T-helper 2 cell treated with Interferon-gamma antibody and Interleukin-4, amounts not matched to agents 5 μg/mL and 100 μg/mL, for 36 hours (primary cell): ENCODE measurements around the gene ZFAND6.

ENCODE experiments used
- DNase-seq: peaks from one replicate; pipeline ENCODE4 v3.0.0; 2021; ENCODE audit warnings: low spot score
- H3K27ac Mint-ChIP-seq: one replicate; pipeline ENCODE4 v1.8.0; 2021; ENCODE audit warnings: mild to moderate bottlenecking, mixed read lengths
- H3K27me3 Mint-ChIP-seq: one replicate; pipeline ENCODE4 v1.8.0; 2021; ENCODE audit warnings: low read depth, mixed read lengths
- H3K36me3 Mint-ChIP-seq: one replicate; pipeline ENCODE4 v1.8.0; 2021; ENCODE audit warnings: low read depth, mixed read lengths
- H3K4me1 Mint-ChIP-seq: one replicate; pipeline ENCODE4 v1.8.0; 2021; ENCODE audit warnings: low read depth, mixed read lengths
- H3K4me3 Mint-ChIP-seq: one replicate; pipeline ENCODE4 v1.8.0; 2022; ENCODE audit warnings: mild to moderate bottlenecking, moderate library complexity, mixed read lengths
- H3K9me3 Mint-ChIP-seq: one replicate; pipeline ENCODE4 v1.8.0; 2021; ENCODE audit warnings: mixed read lengths

ZFAND6 gene

GRCh38 chr15:80163217-80163616 is 103.7 kb downstream of the ZFAND6 start:
- peaks cover 50% of the 10 kb centered on the region for H3K36me3 Mint-ChIP-seq
- H3K27ac Mint-ChIP-seq: no peak overlapping the region
- DNase-seq: no peak
- H3K4me3 Mint-ChIP-seq: no peak overlapping the region
- H3K9me3 Mint-ChIP-seq: no peaks in the 10 kb centered on the region
- H3K27me3 Mint-ChIP-seq: no peaks in the 10 kb centered on the region
- H3K4me1 Mint-ChIP-seq: peaks cover 19% of the 10 kb centered on the region

DNA sequence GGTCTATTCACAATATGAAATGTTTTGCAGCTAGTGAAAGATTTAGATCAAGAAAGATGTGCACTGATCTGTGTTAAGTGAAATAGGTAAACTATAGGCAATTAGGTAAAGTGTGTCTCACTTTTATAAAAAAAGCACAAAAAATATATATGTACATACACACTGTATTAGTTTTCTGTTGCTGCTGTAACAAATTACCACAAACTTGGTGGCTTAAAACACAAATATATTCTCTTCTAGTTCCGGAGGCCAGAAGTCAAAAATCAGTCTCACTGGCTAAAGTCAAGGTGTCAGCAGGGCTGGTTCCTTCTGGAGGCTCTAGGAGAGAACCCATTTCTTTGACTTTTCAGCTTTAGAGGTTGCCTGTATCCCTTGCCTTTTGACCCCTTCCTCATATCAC is 104.4 kb downstream of the ZFAND6 start:
- peaks cover 19% of the 10 kb centered on the region for H3K4me1 Mint-ChIP-seq

GRCh38 chr15:80167936-80168335 is 108.5 kb downstream of the ZFAND6 start:
- DNase-seq: no peak
- Mint-ChIP-seq H3K36me3 (peaks cover 28% of the 10 kb centered on the region), H3K9me3 (no peaks in the 10 kb centered on the region), H3K4me3 (no peak overlapping the region), H3K4me1 (no peaks in the 10 kb centered on the region), H3K27me3 (no peaks in the 10 kb centered on the region), H3K27ac (no peak overlapping the region)

More for the DNA sequence above, 104.4 kb downstream of the ZFAND6 start:
- Mint-ChIP-seq H3K4me3 (no peak overlapping the region), H3K27ac (no peak overlapping the region), H3K9me3 (no peaks in the 10 kb centered on the region), H3K27me3 (no peaks in the 10 kb centered on the region), H3K36me3 (peaks cover 49% of the 10 kb centered on the region)
- DNase-seq: no peak

GRCh38 chr15:80168421-80168820 is 108.9 kb downstream of the ZFAND6 start:
- Mint-ChIP-seq H3K9me3 (no peaks in the 10 kb centered on the region), H3K4me1 (no peaks in the 10 kb centered on the region), H3K27ac (no peak overlapping the region), H3K4me3 (no peak overlapping the region), H3K27me3 (no peaks in the 10 kb centered on the region), H3K36me3 (peaks cover 27% of the 10 kb centered on the region)
- DNase-seq: no peak

DNA sequence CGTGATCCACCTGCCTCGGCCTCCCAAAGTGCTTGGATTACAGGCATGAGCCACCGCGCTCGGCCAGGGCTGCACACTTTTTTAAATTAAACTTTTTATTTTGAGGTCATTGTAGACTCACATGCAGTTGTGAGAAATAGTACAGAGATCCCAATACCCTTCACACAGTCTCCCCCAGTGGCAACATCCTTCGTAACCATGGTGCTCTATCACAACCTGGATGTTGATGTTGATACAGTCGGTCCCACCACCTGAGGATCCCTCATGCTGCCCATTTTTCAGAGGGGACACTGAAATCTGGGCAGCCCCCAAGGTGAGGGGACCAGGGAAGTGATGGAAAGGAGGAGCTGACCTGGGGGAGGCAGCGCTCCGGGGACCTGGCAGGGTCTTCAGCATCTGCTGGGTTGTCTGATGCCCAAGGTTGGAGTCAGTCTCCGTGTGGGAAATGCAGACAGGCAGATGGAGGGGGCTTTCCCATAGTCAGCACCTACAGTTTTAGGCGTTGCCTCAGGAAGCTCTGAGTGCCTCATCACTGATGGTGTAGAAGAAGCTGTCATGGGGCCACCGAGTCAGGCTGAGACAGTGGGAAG is 110.4 kb downstream of the ZFAND6 start:
- H3K4me1 Mint-ChIP-seq: no peaks in the 10 kb centered on the region
- no peaks in the 10 kb centered on the region for H3K9me3 Mint-ChIP-seq
- no peak for DNase-seq
- no peak overlapping the region for H3K27ac Mint-ChIP-seq
- H3K4me3 Mint-ChIP-seq: no peak overlapping the region
- H3K27me3 Mint-ChIP-seq: no peaks in the 10 kb centered on the region
- peaks cover 17% of the 10 kb centered on the region for H3K36me3 Mint-ChIP-seq

- H3K36me3 Mint-ChIP-seq: peaks cover 18% of the 10 kb centered on the region
- H3K27me3 Mint-ChIP-seq: no peaks in the 10 kb centered on the region
- no peak overlapping the region for H3K27ac Mint-ChIP-seq
Observed at GRCh38 chr15:80170596-80170995, 111.1 kb downstream of the ZFAND6 start.

GRCh38 chr15:80171787-80172186 is 112.3 kb downstream of the ZFAND6 start:
- peak overlapping the region; percentile 10 for H3K27ac Mint-ChIP-seq
- H3K4me1 Mint-ChIP-seq: no peaks in the 10 kb centered on the region
- H3K36me3 Mint-ChIP-seq: peaks cover 19% of the 10 kb centered on the region
- H3K4me3 Mint-ChIP-seq: no peak overlapping the region
- no peak for DNase-seq
- H3K27me3 Mint-ChIP-seq: no peaks in the 10 kb centered on the region
- H3K9me3 Mint-ChIP-seq: no peaks in the 10 kb centered on the region

More at GRCh38 chr15:80170596-80170995, 111.1 kb downstream of the ZFAND6 start:
- no peak overlapping the region for H3K4me3 Mint-ChIP-seq
- no peak for DNase-seq
- H3K9me3 Mint-ChIP-seq: no peaks in the 10 kb centered on the region
- no peaks in the 10 kb centered on the region for H3K4me1 Mint-ChIP-seq

DNA sequence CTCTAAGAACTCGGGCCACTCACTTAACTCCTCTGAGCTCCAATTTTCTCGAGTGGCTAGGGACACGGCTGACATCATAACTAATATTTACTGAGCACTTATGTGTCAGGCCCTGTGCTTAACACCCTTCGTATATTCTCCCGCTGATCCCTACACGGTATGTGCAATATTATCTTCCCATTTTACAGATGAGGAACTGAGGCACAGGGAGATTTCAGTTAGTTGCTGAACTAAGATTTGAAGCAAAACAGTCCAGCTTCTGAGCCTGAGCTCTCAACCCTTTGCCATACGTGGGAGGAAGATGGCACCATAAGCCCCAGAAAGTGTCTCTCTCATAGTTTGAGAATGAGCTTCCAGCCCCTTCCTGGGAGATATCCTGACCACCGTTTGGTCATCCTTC is 112.9 kb downstream of the ZFAND6 start:
- Mint-ChIP-seq H3K4me3 (no peak overlapping the region), H3K4me1 (no peaks in the 10 kb centered on the region)

GRCh38 chr15:80173022-80173759 is 113.7 kb downstream of the ZFAND6 start:
- no peaks in the 10 kb centered on the region for H3K9me3 Mint-ChIP-seq
- no peaks in the 10 kb centered on the region for H3K4me1 Mint-ChIP-seq
- peaks cover 20% of the 10 kb centered on the region for H3K36me3 Mint-ChIP-seq
- H3K4me3 Mint-ChIP-seq: no peak overlapping the region
- H3K27ac Mint-ChIP-seq: no peak overlapping the region
- peak; percentile 55 for DNase-seq
- no peaks in the 10 kb centered on the region for H3K27me3 Mint-ChIP-seq

More for the DNA sequence above, 112.9 kb downstream of the ZFAND6 start:
- H3K9me3 Mint-ChIP-seq: no peaks in the 10 kb centered on the region
- no peak for DNase-seq
- H3K27me3 Mint-ChIP-seq: no peaks in the 10 kb centered on the region
- peaks cover 22% of the 10 kb centered on the region for H3K36me3 Mint-ChIP-seq
- no peak overlapping the region for H3K27ac Mint-ChIP-seq

GRCh38 chr15:80174017-80174746 is 114.7 kb downstream of the ZFAND6 start:
- no peak for DNase-seq
- no peaks in the 10 kb centered on the region for H3K9me3 Mint-ChIP-seq
- H3K4me3 Mint-ChIP-seq: no peak overlapping the region
- no peaks in the 10 kb centered on the region for H3K4me1 Mint-ChIP-seq
- no peak overlapping the region for H3K27ac Mint-ChIP-seq
- peaks cover 19% of the 10 kb centered on the region for H3K36me3 Mint-ChIP-seq
- no peaks in the 10 kb centered on the region for H3K27me3 Mint-ChIP-seq

DNA sequence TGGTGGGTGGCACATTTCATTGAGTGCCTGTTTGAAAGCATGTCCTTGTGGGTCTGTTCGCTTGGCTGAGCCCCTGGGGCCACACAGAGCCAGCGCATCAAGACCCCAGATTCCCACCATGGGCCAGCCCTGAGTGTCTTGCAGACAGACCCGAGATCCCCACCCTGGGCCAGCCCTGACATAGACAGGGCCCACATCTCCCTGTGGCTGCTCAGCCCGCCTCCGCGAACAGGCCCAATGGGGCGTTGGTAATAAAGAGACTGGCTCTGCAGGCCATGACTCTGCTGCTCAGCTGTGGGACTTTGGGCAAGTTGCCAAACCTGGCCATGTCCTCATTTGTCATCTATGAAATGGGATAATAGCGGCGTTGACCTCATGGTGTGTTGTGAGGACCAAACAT is 116.0 kb downstream of the ZFAND6 start:
- no peaks in the 10 kb centered on the region for H3K9me3 Mint-ChIP-seq
- H3K4me1 Mint-ChIP-seq: no peaks in the 10 kb centered on the region
- no peak for DNase-seq
- no peaks in the 10 kb centered on the region for H3K27me3 Mint-ChIP-seq
- H3K4me3 Mint-ChIP-seq: no peak overlapping the region
- H3K27ac Mint-ChIP-seq: no peak overlapping the region
- peaks cover 17% of the 10 kb centered on the region for H3K36me3 Mint-ChIP-seq

DNA sequence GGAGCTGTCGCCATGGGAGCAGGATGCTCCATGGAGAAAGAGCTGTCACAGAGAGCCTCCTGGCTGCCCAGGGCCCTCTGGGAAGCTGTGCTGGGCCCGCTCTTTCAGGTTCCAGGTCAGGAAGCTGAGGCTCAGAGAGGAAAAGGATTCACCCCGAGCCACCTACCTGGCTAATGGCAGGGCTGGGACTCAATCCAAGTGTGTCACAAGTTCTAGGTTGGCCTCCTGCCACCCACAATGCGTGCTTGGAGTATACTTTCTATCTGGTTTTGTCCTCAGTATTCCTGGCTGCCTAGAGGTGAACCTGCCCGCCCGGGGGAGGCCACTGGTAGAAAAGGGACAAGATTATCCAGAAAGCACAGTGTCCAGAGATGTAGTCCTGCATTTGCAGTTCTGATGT is 117.0 kb downstream of the ZFAND6 start:
- H3K27me3 Mint-ChIP-seq: no peaks in the 10 kb centered on the region
- H3K4me3 Mint-ChIP-seq: no peak overlapping the region
- no peaks in the 10 kb centered on the region for H3K4me1 Mint-ChIP-seq
- peaks cover 13% of the 10 kb centered on the region for H3K36me3 Mint-ChIP-seq
- DNase-seq: no peak
- no peaks in the 10 kb centered on the region for H3K9me3 Mint-ChIP-seq
- peak overlapping the region; percentile 64 for H3K27ac Mint-ChIP-seq

GRCh38 chr15:80177156-80177555 is 117.7 kb downstream of the ZFAND6 start:
- H3K27ac Mint-ChIP-seq: no peak overlapping the region

GRCh38 chr15:80179025-80179759 is 119.7 kb downstream of the ZFAND6 start:
- Mint-ChIP-seq H3K27ac (peak overlapping the region; percentile 37), H3K4me3 (no peak overlapping the region), H3K9me3 (no peaks in the 10 kb centered on the region), H3K27me3 (no peaks in the 10 kb centered on the region), H3K4me1 (no peaks in the 10 kb centered on the region), H3K36me3 (peaks cover 19% of the 10 kb centered on the region)
- DNase-seq: no peak

More at GRCh38 chr15:80177156-80177555, 117.7 kb downstream of the ZFAND6 start:
- H3K4me3 Mint-ChIP-seq: no peak overlapping the region
- H3K4me1 Mint-ChIP-seq: no peaks in the 10 kb centered on the region
- H3K27me3 Mint-ChIP-seq: no peaks in the 10 kb centered on the region
- H3K36me3 Mint-ChIP-seq: peaks cover 14% of the 10 kb centered on the region
- DNase-seq: no peak
- H3K9me3 Mint-ChIP-seq: no peaks in the 10 kb centered on the region
